ENCODE measurements around the gene NUCKS1. TPM values are rescaled to one million over a fixed set of nuclear protein-coding genes. Genes with fewer than 3 reads are reported as not detected.
A peak's percentile ranks its signal among the peaks of the same experiment; 100 is the strongest.

The NUCKS1 gene
- total RNA-seq, 1 experiment from 2014 or later, result 237 TPM

GRCh38 chr1:205668951-205669340 is 81.0 kb downstream of the NUCKS1 start:
- Histone ChIP-seq H3K9ac (ENCODE audit: low read length) (0 out of 2 replicates have a peak overlapping the region, but pooled peaks have one; percentile 2), H3K4me1 (ENCODE audit: control insufficient read depth in 1 of 2, insufficient read depth in 2 of 2, low read length in 2 of 2) (peaks cover 51 to 90% of the 10 kb centered on the region in 2 experiments), H3K27ac (ENCODE audit: low read depth, low read length) (no peak overlapping the region), H3K9me3 (ENCODE audit: control insufficient read depth in 1 of 2, insufficient read depth in 1 of 2, low read depth in 1 of 2, low read length in 2 of 2) (no peaks in the 10 kb centered on the region), H3K79me2 (ENCODE audit: insufficient read depth, low read length) (peaks cover 13% of the 10 kb centered on the region; the same call in 1 of the 2 replicates), H3K9me2 (ENCODE audit: insufficient read depth) (no peaks in the 10 kb centered on the region), H2AFZ (ENCODE audit: low read depth, low read length, poor library complexity, severe bottlenecking) (no peak overlapping the region), H3K4me2 (ENCODE audit: low read length) (peak overlapping the region; percentile 31; the same call in 1 of the 2 replicates), H3K4me3 (replicated peaks in 1 of 2; ENCODE audit: low read depth in 1 of 2, low read length in 2 of 2) (no peak overlapping the region), H3K36me3 (ENCODE audit: control insufficient read depth in 1 of 2, insufficient read depth in 2 of 2, low read length in 2 of 2) (no peaks in the 10 kb centered on the region), H3K27me3 (ENCODE audit: insufficient read depth, low read length) (no peaks in the 10 kb centered on the region), H4K20me1 (ENCODE audit: insufficient read depth) (no peaks in the 10 kb centered on the region)
- ATAC-seq, result no peak
- DNase-seq (ENCODE audit: low read depth, low spot score), result no peak
- no peak for TF ChIP-seq FOSL1 (IDR thresholded peaks at IDR 0.05; ENCODE audit: low read depth)
- TF ChIP-seq CTCF (IDR thresholded peaks at IDR 0.05 in 2 of 3, conservative IDR thresholded peaks at IDR 0.05 in 1 of 3; ENCODE audit: borderline replicate concordance in 1 of 3, insufficient read depth in 1 of 3, low read depth in 2 of 3, low read length in 2 of 3), result no peak
- no peak for TF ChIP-seq SIN3A (IDR thresholded peaks at IDR 0.05; ENCODE audit: low read depth)
- no peak for TF ChIP-seq ELF1 (IDR thresholded peaks at IDR 0.05; ENCODE audit: borderline replicate concordance, low read depth)
- no peak for TF ChIP-seq POLR2A (IDR thresholded peaks at IDR 0.05; ENCODE audit: borderline replicate concordance, extremely low read depth, insufficient read depth, insufficient read length)
- no peak for TF ChIP-seq ZFX (IDR thresholded peaks at IDR 0.05)
- no peak for TF ChIP-seq EZH2phosphoT487 (IDR thresholded peaks at IDR 0.05; ENCODE audit: borderline replicate concordance)
- no peak for TF ChIP-seq EGR1 (IDR thresholded peaks at IDR 0.05; ENCODE audit: low read depth)
- no peak for TF ChIP-seq POLR2AphosphoS5 (IDR thresholded peaks at IDR 0.05; ENCODE audit: low read depth, low read length)
- TF ChIP-seq EZH2 (IDR thresholded peaks at IDR 0.05), result no peak
- TF ChIP-seq SRF (IDR thresholded peaks at IDR 0.05; ENCODE audit: low read depth), result no peak
- TF ChIP-seq SP1 (IDR thresholded peaks at IDR 0.05; ENCODE audit: low read depth), result no peak
- TF ChIP-seq ZBTB33 (IDR thresholded peaks at IDR 0.05; ENCODE audit: extremely low read depth, insufficient replicate concordance, low read length), result no peak
- no peak for TF ChIP-seq CEBPB (IDR thresholded peaks at IDR 0.05; ENCODE audit: low read depth)
- TF ChIP-seq TCF7L2 (IDR thresholded peaks at IDR 0.05; ENCODE audit: borderline replicate concordance, extremely low read depth, insufficient read depth, insufficient read length), result no peak
- no peak for TF ChIP-seq ZNF274 (IDR thresholded peaks at IDR 0.05; ENCODE audit: low read depth, low read length)
- ChIA-PET POLR2A (no interaction called here), CTCF (interaction anchor here (0.6 to 4.8 kb wide), 2 partner anchors 10 to 43 kb away, joined by 4 to 39 read pairs; no protein-coding TSS in a partner anchor), RAD21 (ENCODE audit: low non-redundant PET in 1 of 2, low total read pairs in 2 of 2, uncharacterized antibody in 2 of 2, unreplicated experiment in 2 of 2) (no interaction called here)
- no TSS peak for BruUV-seq (replicated peaks)
- intact Hi-C loops (cut with micrococcal nuclease), result no loop called here
